A204.1 (cell line): Measurements from ENCODE around the gene TMEM255B.

Experiments used
- FAIRE-seq: peaks from 2 replicates; lab custom pipeline; 2012; peaks lifted over from hg19 to GRCh38; lab: Jason Lieb, UNC

TMEM255B gene

GRCh38 chr13:113804017-113804702 lies 45.1 kb downstream of the TMEM255B start:
- no peak for FAIRE-seq

- no peak for FAIRE-seq
Measured at GRCh38 chr13:113804703-113805430, 45.8 kb downstream of the TMEM255B start.

- FAIRE-seq, result no peak
Measured at GRCh38 chr13:113805431-113806103, 46.5 kb downstream of the TMEM255B start.

DNA sequence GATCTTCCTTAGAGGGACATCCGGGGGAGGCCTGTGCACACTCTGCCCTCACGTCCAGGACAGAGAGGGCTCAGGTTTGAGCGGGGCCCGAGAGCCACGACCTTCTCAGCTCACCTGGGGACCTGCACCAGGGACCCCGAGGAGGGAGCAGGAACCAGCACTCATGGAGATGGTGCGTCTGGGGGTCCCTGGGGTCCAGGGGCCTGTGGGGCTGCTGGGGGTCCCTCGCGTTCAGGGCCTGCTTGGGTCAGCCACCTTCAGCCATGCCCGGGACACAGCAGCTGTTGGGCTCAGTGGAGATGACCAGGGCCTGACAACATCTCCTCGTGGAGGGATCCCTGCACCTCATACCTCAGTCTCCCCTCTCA lies 47.1 kb downstream of the TMEM255B start:
- FAIRE-seq, result no peak

GRCh38 chr13:113806526-113806925 lies 47.5 kb downstream of the TMEM255B start:
- FAIRE-seq, result no peak

- FAIRE-seq, result no peak
Measured at GRCh38 chr13:113808058-113808834, 49.2 kb downstream of the TMEM255B start.

DNA sequence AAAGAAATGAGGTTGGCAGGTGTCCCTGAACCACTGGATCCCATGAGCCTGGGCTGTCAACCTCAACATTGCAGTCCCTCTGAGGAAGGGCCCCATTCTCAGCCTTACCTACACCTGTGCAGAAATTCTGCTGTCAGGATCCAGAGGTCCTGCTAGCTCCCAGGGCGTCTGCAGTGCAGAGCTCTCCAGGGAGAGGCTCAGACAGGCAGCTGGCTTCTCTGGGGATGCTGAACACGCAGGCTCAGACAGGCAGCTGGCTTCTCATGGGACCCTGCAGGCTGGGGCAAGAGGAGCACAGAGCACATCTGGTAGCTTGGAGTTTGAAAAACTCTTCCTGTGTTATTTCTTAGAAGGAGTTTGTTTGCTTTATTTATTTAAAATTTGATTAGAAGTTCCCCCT lies 50.9 kb downstream of the TMEM255B start:
- FAIRE-seq, result no peak

DNA sequence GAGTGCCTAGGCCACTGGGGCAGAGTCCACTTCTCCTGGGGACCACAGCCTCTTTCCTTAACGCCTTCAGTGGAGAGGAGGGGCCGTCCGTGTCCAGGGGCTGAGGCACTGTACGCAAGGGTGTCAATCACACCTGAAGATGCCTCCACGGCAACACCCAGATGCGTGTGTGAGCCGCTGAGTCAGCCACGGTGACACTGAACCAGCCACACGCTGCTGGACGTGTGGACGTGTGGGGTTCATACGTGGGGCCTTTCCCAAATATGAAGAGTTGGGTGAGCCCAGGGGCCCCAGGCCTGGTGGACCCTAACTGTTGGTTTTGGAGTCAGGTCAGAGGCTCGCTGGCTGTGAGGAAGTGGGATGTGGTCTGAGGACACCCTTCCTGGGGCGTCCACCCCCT lies 51.6 kb downstream of the TMEM255B start:
- FAIRE-seq, result no peak

DNA sequence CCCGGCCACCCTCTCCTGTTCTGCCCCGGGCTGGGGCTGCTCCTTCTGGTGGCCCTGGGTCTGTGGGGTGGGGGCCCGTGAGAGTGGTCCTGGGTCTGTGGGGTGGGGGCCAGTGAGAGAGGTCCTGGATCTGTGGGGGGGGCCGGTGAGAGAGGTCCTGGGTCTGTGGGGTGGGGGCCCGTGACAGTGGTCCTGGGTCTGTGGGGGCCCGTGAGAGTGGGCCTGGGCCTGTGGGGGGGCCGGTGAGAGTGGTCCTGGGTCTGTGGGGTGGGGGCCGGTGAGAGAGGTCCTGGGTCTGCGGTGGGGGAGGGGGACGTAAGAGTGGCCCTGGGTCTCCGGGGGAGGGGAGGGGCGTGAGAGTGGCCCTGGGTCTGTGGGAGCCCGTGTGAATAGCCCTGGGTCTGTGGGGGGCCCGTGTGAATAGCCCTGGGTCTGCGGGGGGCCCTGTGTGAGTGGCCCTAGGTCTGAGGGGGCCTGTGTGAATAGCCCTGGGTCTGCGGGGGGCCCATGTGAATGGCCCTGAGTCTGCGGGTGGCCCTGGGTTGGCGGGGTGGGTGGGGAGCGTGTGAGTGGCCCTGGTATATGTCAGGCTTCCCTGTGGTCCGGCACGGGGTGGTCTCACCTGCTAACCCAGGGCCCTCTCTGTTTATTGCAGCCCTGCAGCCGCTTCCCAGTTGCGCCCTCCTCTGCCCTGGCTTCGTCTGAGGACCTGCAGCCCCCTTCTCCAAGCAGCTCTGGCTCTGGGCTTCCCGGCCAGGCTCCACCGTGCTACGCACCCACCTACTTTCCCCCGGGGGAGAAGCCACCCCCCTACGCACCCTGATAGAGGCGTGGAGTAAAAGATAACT lies 52.3 kb downstream of the TMEM255B start:
- no peak for FAIRE-seq

DNA sequence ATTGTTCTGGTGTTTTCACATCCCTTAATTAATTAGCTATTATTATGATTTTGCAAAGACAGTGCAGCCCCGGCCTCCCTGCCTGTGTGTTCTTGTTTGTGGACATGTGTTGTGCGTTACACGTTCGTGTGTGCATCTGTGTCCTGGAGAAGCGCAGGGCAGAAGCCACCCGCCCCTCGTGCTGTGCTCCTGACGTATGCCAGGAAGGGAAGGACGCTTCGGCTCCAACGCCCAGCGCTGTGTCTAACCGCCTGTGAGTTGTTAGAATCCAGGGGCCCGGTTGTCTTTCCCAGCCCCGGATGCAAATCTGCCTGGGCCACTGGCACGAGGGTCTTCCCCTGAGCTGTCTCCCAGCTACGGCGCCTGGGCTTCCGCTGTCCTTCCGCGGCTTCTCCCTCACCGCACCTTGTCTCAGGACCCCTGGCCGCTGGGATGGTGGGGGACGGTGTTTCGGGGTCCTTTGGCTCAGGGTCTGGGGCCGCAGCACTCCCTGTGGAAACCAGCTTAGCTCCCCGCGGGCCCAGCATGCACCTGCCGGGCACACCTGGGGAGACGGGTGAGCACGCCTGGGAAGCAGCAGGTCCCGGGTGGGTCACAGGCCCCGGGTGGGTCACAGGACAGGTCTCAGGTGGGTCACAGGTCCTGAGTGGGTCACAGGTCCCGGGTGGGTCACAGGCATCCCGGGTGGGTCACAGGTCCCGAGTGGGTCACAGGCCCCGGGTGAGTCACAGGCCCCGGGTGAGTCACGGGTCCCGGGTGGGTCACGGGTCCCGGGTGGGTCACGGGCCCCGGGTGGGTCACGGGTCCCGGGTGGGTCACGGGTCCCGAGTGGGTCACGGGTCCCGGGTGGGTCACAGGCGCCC lies 53.4 kb downstream of the TMEM255B start:
- no peak for FAIRE-seq

DNA sequence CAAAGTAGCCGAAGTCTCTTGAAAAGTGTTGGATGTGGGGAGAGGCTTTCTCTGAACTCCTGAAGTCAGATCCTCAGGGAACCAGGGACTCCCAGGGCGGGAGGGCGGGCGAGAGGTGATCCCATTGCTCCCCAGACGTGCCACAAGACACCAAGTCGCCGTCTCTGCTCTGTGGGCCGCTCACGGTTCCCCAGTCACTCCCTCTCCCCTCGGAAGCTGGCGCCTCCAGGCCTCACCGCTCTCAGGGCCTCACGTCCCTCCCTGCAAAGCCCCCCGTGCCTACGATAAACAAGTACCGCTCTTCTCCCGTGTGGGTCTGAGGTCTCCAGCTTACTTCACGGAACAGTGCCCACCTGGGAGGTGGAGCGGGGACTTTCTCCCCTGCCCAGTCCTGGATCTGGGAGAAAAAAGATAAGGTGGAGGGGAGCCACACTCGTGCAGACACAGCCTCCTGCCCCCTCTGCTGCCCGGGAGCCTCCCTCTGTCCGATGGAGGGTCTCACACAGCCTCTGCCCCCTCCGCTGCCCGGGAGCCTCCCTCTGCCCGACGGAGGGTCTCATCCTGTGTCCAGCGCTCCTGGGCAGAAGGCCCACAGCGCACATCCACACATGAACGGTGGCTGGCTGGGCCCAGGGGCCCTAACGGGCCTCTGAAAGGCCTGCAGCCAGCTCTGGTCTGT lies 54.2 kb downstream of the TMEM255B start:
- FAIRE-seq, result no peak

GRCh38 chr13:113813749-113814434 lies 54.9 kb downstream of the TMEM255B start:
- no peak for FAIRE-seq

DNA sequence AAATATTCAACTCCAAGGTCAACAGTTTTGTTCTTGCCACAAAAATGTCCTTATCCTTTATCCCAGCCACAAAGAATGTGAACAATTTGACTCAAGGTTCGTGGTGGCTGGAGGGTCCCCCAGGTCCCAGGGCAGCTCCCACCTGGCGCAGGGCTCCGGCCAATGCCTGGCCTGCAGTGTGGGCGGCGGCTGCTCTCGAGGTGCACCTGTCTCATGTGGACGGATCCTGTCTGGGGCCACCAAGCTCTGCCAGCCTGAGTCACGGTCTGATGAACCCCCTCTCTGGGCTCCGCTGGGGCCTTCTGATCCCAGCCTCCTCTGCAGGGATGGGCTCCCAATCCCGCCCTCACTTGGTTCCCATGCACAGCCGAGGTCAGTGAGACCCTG lies 55.4 kb downstream of the TMEM255B start:
- no peak for FAIRE-seq

- no peak for FAIRE-seq
Measured at GRCh38 chr13:113815151-113816058, 56.4 kb downstream of the TMEM255B start.

DNA sequence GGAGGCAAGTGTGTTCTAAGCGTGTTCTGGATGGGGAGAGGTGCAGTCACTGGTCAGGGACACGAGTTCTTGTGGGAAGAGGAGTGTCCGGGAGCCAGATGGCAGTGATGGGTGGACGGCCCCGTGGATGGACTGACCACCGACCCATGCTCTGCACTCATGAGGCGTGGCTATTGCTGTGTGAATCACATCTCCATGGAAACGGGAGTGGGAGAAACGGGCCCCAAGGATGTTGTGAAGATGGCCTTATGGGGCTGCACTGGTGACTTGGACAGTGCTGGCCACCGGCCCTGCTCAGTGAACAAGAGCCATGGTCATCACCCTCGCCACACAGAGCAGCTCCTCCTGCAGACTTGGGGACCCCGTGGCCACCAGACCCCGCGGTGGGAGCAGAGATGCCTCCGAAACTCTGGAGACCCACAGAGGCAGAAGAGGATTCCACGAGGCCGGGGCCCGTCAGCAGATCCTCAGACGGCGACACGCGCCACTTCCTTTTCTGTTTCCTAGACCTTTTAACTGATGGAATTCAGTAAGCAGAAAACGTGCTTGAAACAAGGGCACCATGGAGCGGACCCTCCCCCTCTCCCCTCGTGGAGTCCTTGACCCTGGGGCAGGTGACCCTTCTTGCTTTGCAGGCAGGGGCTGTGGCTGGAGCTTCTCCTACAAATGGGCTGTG lies 57.4 kb downstream of the TMEM255B start:
- FAIRE-seq, result no peak

- no peak for FAIRE-seq
Measured at GRCh38 chr13:113816946-113817859, 58.2 kb downstream of the TMEM255B start.
